Cortex of kidney (tissue), 1 donor: ENCODE results near the gene ANKRD55.

Experiments
- DNase-seq: peaks from one replicate; lab custom pipeline; 2025; lab: John Stamatoyannopoulos, UW

Gene ANKRD55

GRCh38 chr5:56078278-56079156 lies 154.6 kb downstream of the ANKRD55 start:
- DNase-seq, result no peak

DNA sequence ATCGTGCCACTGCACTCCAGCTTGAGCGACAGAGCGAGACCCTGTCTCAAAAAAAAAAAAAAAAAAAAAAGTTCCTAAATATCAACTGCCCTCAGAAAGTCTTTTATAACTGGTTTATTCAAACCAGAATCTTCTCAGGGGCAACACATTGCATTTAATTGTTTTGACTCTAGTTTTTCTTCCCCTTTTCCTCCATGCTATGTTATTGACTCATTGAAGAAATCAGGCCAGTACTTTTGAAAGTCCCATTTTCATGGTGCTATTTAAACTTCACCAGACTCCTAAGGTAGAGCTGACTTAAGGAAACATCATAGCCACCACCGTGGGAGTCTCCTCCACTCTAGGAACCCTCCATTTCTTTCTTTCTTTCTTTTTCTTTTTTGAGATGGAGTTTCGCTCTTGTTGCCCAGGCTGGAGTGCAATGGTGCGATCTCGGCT lies 155.3 kb downstream of the ANKRD55 start:
- DNase-seq, result no peak

DNA sequence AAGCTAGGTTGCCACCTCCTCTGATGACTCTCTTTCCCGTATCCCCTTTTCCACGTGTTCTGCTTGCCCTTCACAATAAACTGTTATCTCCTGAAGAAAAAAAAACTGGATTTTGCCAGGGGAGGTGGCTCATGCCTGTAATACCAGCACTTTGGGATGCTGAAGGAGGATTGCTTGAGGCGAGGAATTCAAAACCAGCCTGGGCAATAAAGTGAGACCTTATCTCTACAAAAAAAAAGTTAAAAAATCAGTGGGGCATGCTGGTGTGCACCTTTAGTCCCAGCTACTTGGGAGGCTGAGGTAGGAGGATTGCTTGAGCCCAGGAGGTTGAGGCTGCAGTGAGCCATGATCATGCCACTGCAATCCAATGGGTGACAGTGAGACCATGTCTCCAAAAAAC lies 156.6 kb downstream of the ANKRD55 start:
- DNase-seq, result no peak

GRCh38 chr5:56075361-56075760 lies 157.8 kb downstream of the ANKRD55 start:
- DNase-seq, result no peak

GRCh38 chr5:56072863-56073766 lies 160.0 kb downstream of the ANKRD55 start:
- DNase-seq, result no peak

DNA sequence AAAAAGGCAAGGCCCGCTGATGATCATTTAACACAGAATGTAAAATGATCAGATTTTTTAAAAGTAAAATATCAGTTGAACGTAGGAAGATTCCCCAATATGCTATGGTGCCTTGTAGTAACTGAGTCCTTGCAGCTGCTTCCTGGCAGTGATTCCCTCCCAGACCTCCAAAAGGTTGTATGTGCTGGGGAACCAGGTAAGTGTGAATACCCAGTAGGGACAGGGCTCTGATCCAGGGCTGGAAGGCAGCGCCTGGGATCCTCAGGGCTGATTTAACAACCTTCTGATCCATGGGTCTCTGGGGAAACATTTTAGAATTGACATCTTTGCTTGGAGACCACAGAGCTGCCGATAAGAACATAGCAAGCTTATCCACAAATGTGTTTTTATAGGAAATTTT lies 161.7 kb downstream of the ANKRD55 start:
- no peak for DNase-seq

- DNase-seq, result no peak
Measured at GRCh38 chr5:56070851-56071465, 162.2 kb downstream of the ANKRD55 start.

DNA sequence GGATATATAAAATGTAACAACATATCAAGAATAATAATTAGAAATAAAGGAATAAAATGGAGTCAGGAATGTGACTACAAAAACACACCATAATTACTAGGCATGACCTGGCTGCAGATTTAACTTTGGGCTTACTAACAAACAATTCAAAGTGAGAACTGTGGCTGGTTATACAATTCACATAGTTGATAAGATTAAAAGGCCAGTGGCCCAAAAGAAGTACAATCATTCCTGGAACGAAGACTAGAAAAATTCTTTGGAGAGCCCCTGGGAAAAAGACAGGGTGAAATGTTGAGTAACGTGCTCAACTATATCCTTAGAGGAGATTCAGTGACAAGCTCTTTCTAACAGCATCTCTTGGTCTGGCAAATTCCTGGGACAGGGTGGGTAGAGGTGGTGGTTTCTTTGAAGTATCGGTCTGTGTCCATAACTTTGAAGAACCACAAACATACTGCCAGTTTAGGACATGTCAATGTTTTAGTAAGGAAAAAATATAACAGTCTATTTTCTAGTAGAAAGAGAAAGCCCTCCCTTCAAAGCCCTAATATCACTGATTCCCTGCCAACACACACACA lies 163.4 kb downstream of the ANKRD55 start:
- no peak for DNase-seq

DNA sequence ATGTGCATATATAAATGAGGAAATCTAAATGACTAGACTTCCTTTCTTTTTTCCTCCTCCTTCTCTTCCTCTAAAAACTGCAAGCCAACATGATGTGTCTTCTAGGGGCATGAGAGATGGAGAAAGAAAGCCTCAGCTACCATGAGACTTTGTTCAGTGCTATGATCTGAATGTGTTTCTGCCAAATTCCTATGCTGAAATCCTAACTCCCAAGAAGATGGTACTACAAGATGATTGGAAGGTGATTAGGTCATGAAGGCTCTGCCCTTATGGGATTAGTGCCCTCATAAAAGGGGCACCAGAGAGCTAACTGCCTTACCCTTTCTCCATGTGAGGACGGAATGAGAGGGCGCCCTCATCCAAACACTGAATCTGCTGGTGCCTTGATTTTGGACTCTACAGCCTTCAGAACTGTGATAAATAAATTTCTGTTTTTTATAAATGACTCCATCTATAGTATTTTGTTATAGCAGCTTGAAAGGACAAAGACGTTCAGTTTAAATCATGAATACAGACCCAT lies 166.1 kb downstream of the ANKRD55 start:
- DNase-seq, result no peak

GRCh38 chr5:56064984-56065383 lies 168.1 kb downstream of the ANKRD55 start:
- no peak for DNase-seq

DNA sequence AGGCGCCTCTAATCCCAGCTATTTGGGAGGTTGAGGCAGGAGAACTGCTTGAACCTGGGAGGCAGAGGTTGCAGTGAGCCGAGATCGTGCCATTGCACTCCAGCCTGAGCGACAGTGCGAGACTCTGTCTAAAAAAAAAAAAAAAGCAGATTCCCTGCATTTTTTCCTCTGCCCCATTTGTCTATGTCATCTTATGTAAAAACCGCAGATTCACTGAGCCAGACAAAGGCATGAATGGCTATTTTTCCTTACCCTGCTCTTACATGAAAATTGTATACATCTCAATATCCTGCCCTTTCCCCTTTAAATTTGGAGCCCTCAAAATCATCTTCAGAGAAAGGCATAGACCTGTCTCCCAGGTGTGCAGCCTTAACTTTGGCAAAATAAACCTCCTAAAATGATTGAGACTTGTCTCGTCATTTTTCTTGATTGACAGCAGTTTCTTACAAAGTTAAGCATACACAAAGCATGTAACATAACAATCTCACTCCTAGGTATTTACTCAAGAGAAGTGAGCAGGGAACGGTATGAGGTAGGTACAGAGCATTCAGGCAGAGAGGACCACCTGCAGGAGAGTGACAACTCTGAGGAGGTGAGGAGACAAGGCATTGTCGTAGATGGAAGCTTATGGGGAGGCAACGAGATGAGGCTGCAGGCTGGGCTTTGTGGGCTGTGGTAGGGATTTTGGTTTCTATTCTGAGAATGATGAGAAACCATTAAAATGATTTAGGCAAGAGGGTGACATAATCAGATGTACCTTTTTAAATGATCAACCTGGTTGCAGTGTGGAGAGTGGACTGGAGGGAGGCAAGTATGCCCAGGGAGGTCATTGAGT lies 172.6 kb downstream of the ANKRD55 start:
- no peak for DNase-seq

GRCh38 chr5:56059854-56060253 lies 173.3 kb downstream of the ANKRD55 start:
- no peak for DNase-seq

DNA sequence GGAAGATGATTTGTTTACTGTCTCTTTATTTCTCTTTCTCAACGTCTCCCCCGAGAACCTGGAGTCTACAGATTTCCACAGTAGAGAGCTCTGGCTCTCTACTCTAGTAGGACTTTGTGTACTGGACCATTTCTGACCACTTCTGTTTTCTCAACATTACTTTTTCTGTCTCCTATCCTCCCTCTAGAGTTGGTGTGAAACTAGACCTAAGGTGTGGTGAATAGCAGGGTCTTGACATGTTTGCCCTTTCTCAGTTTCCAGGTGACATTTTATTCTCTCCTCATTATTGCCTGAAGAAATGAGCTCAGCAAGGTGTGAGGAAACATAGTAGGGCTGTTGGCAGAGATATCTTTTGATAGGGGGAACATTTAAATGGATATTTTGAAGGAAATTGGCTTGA lies 176.3 kb downstream of the ANKRD55 start:
- no peak for DNase-seq

GRCh38 chr5:56055859-56056258 lies 177.3 kb downstream of the ANKRD55 start:
- no peak for DNase-seq

GRCh38 chr5:56055287-56055686 lies 177.8 kb downstream of the ANKRD55 start:
- DNase-seq, result no peak

- DNase-seq, result no peak
Measured at GRCh38 chr5:56054666-56055065, 178.5 kb downstream of the ANKRD55 start.

- no peak for DNase-seq
Measured at GRCh38 chr5:56053363-56053762, 179.8 kb downstream of the ANKRD55 start.

GRCh38 chr5:56052735-56053134 lies 180.4 kb downstream of the ANKRD55 start:
- DNase-seq, result no peak

- no peak for DNase-seq
Measured at GRCh38 chr5:56050551-56051255, 182.4 kb downstream of the ANKRD55 start.
